Measurements from ENCODE around the gene DNER.

The DNER gene

GRCh38 chr2:229661478-229661877 lies 52.9 kb downstream of the DNER start:
- Histone ChIP-seq H3K4me3 (replicated peaks; ENCODE audit: low read depth, low read length) (no peak overlapping the region), H3K27me3 (replicated peaks; ENCODE audit: control insufficient read depth, insufficient read depth, low read length) (no peaks in the 10 kb centered on the region), H3K36me3 (ENCODE audit: control insufficient read depth, insufficient read depth, low read length) (no peaks in the 10 kb centered on the region)
- no peak for TF ChIP-seq CTCF (IDR thresholded peaks at IDR 0.05; ENCODE audit: insufficient read depth, low read length, poor library complexity, severe bottlenecking)
- DNase-seq (ENCODE audit: extremely low read depth, insufficient read length): no peak

GRCh38 chr2:229660951-229661350 lies 53.4 kb downstream of the DNER start:
- H3K27me3 ChIP-seq (replicated peaks; ENCODE audit: control insufficient read depth, insufficient read depth, low read length): no peaks in the 10 kb centered on the region
- TF ChIP-seq CTCF (IDR thresholded peaks at IDR 0.05; ENCODE audit: insufficient read depth, low read length, poor library complexity, severe bottlenecking): no peak

GRCh38 chr2:229660391-229660790 lies 54.0 kb downstream of the DNER start:
- no peak for TF ChIP-seq CTCF (IDR thresholded peaks at IDR 0.05; ENCODE audit: insufficient read depth, low read length, poor library complexity, severe bottlenecking)

More at GRCh38 chr2:229660951-229661350, 53.4 kb downstream of the DNER start:
- no peak for DNase-seq (ENCODE audit: extremely low read depth, insufficient read length)
- Histone ChIP-seq H3K36me3 (ENCODE audit: control insufficient read depth, insufficient read depth, low read length) (no peaks in the 10 kb centered on the region), H3K4me3 (replicated peaks; ENCODE audit: low read depth, low read length) (no peak overlapping the region)

GRCh38 chr2:229658004-229658403 lies 56.4 kb downstream of the DNER start:
- DNase-seq (ENCODE audit: extremely low read depth, insufficient read length): no peak
- H3K36me3 ChIP-seq (ENCODE audit: control insufficient read depth, insufficient read depth, low read length): no peaks in the 10 kb centered on the region
- H3K4me3 ChIP-seq (replicated peaks; ENCODE audit: low read depth, low read length): no peak overlapping the region
- H3K27me3 ChIP-seq (replicated peaks; ENCODE audit: control insufficient read depth, insufficient read depth, low read length): no peaks in the 10 kb centered on the region
- no peak for TF ChIP-seq CTCF (IDR thresholded peaks at IDR 0.05; ENCODE audit: insufficient read depth, low read length, poor library complexity, severe bottlenecking)

More at GRCh38 chr2:229660391-229660790, 54.0 kb downstream of the DNER start:
- DNase-seq (ENCODE audit: extremely low read depth, insufficient read length): no peak
- H3K4me3 ChIP-seq (replicated peaks; ENCODE audit: low read depth, low read length): no peak overlapping the region
- no peaks in the 10 kb centered on the region for H3K36me3 ChIP-seq (ENCODE audit: control insufficient read depth, insufficient read depth, low read length)
- H3K27me3 ChIP-seq (replicated peaks; ENCODE audit: control insufficient read depth, insufficient read depth, low read length): no peaks in the 10 kb centered on the region

GRCh38 chr2:229654437-229654836 lies 59.9 kb downstream of the DNER start:
- no peak for DNase-seq (ENCODE audit: extremely low read depth, insufficient read length)
- H3K4me3 ChIP-seq (replicated peaks; ENCODE audit: low read depth, low read length): no peak overlapping the region
- TF ChIP-seq CTCF (IDR thresholded peaks at IDR 0.05; ENCODE audit: insufficient read depth, low read length, poor library complexity, severe bottlenecking): no peak
- no peaks in the 10 kb centered on the region; the same call in 1 of the 2 replicates for H3K27me3 ChIP-seq (replicated peaks; ENCODE audit: control insufficient read depth, insufficient read depth, low read length)
- no peaks in the 10 kb centered on the region for H3K36me3 ChIP-seq (ENCODE audit: control insufficient read depth, insufficient read depth, low read length)

GRCh38 chr2:229653531-229653930 lies 60.8 kb downstream of the DNER start:
- Histone ChIP-seq H3K27me3 (replicated peaks; ENCODE audit: control insufficient read depth, insufficient read depth, low read length) (no peaks in the 10 kb centered on the region; the same call in 1 of the 2 replicates), H3K4me3 (replicated peaks; ENCODE audit: low read depth, low read length) (no peak overlapping the region), H3K36me3 (ENCODE audit: control insufficient read depth, insufficient read depth, low read length) (no peaks in the 10 kb centered on the region)
- no peak for TF ChIP-seq CTCF (IDR thresholded peaks at IDR 0.05; ENCODE audit: insufficient read depth, low read length, poor library complexity, severe bottlenecking)
- DNase-seq (ENCODE audit: extremely low read depth, insufficient read length): no peak

Data from GM06990 (cell line).